Epithelial cell of prostate (primary cell): ENCODE measurements around the gene GPR153.

Source experiments
- DNase-seq: peaks from one replicate; pipeline ENCODE4 v3.0.0-alpha.2; 2011; ENCODE audit warnings: low read depth, low spot score
- H3K27ac ChIP-seq: fragments of 450-650 bp; 2 replicates; pipeline ENCODE4 v1.5.1; 2017; ENCODE audit warnings: mild to moderate bottlenecking

Gene GPR153

DNA sequence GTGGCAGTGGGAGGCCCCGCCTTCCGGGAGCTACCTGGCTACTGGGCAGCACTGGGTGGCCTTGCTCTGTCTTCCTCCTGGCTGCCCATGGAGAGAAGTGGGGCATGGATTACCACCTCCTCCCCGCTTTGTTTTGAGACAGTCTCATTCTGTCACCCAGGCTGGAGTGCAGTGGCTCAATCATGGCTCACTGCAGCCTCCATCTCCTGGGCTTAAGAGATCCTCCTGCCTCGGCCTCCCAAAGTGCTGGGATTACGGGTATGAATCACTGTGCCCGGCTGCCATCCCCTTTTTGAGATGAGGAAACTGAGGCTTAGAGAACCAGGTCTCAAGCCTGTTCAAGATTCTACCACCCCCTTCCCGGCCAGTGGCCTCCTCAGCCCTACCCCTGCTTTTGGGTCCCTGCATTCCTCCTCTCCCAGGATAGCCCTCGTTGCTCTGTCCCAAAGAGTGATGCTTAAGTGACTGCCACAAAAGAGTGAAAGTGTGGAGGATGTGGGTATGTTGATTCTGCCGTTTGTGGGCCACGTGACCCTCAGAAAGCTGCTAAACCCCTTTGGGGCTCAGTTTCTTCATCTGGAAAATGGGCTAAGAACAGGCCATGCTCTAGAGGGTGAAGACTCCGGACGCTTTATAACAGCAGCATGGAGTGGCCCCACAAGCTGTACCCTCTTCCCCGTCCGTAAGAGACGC is 9.1 kb downstream of the GPR153 start:
- DNase-seq, result no peak

DNA sequence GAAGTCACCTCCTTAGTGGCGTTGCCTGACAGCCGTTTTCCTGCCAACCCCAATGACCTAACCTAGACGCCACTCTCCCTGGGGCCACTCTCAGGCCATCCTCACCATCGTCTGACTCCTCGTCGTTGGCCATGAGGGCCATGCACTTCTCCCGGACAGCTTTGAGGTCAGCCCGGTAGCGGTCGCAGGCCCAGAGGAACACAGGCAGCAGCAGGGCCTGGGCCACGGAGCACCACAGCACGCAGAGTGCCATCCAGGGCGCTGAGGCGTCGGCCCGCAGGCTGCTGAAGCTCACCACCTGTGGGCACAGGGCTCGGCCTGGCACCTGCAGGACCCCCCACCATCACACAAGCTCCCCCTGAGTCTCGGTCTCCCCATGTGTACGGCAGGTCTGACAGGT is 9.7 kb downstream of the GPR153 start:
- no peak overlapping the region for H3K27ac ChIP-seq
- no peak for DNase-seq

More for the DNA sequence above, 9.1 kb downstream of the GPR153 start:
- no peak overlapping the region for H3K27ac ChIP-seq

DNA sequence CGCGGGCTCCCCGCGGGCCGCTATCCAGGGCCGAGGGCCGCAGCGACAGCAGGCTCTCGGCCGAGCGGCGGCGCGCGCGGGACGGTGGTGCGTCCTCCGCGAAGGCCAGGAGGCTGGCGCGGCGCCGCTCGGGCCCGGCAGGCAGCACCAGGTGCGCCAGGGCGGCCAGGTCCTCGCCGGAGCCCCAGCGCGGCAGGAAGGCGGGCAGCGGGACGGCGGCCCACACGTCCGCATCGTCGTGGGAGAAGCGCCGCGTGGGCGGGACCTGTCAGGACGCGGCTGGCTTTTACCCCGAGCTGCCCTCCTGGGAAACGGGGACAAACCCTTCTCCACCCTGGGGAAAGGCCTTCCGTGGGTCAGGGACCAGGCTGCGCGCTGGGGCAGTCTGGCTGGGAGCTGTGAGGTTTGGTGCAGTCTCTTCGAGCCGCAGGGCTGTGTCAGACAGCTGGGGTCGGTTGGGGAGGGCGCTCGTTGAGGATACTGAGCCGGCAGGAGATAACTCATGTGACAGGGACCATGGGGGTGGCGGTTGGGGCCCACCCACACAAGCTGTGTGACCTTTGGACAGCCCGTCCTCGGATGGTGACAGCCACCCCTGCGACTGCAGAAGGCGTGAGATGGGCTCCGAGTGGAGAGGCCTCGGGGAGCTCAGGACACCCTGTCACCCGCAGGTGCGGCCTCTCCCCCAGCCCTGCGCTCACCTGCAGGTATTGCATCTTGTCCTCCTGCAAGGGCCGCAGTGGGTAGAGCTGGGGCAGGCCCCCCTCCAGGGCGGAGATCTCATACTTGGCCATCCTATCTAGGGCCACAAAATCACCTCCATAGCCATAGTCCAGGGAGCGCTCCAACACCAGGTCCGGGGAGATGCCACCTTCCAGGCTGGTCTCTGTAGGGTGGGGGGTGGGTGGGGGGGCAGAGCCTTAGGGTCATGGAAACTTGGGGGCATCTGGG is 10.9 kb downstream of the GPR153 start:
- no peak overlapping the region for H3K27ac ChIP-seq
- DNase-seq, result no peak

DNA sequence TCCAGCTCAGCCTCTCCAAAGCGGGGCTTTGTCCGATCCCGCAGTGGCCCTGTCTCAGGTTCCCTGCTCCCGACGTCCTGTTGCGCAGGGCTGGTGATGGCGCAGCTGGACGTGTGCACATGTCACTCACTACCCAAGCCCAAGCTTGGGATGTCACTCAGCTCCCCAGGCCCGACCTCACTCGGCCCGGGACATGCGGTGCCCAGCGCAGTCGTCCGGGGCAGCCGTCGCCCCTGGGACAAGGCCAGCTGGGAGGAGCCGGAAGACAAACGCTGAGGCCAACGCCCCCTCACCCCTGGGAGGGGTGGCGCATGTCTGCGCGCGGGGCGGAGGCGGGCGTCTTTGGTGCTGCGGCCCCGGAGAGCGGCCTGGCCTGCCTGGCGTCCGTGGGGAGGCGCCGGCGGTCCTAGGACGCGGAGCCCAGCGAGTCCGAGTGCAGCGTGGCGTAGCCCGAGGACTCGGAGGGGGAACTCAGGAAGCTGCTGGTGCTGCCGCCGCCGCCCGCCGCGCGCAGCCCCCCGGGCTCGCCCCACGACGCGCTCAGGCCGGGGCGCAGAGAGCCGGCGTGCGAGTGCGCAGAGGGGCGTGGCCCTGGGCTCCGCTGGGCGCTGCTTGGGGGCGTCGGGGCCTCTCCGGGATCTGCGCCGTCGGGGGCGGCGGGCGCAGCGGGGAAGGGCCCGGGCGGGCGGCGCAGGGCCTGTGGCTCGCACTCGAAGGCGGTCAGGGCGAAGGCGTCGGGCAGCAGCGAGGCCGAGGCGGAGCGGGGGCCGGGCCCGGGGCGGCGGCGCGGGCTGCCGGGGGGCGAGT is 11.8 kb downstream of the GPR153 start:
- DNase-seq, result no peak
- H3K27ac ChIP-seq, result no peak overlapping the region

DNA sequence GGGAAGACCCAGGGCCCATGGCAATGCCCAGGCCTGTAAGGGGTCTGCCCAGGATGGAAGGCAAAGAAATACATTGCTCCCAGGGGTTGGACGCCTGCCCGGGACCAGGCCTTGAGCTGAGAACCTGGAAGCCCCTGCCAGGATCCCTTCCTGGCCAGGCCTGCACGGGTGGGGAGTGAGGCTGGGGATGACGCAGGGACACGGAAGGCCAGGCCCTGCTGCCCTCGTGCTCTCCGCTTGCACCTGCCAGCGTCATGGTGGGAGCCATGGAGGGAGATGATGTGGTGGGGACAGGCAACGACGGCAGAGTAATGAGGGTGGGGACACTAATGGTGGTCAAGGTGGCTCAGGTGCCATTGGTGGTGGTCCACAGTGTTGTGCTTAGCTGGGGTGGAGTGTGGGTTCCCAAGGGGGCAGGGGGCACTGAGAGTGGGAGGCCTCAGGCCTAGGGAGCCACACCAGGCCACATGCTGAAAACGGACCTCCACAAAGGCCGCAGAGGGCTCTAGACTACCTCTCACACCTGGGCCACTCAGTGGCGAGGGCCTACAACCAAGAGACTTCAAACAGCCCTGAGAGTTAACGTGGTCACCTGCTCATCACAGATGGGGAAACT is 12.6 kb downstream of the GPR153 start:
- no peak overlapping the region for H3K27ac ChIP-seq
- DNase-seq, result no peak

DNA sequence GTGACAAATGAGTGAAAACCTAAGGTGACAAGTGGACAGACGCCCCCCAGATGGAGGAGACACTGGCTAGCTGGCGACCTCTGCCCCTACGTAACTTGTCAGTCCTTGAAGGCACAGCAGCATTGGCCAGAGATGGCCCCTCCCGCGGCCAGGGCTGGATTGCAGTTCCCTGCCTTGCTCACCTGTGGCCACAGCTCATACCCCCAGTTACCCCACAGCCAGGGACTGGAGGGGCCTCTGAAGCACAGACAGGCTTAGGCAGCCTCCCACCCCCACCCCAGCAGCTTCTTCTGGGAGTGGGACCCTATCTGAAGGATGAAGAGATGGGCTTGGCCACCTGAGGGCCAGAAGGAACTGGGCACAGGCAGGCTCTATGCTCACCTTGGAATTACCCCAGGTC is 13.2 kb downstream of the GPR153 start:
- no peak overlapping the region for H3K27ac ChIP-seq
- no peak for DNase-seq

DNA sequence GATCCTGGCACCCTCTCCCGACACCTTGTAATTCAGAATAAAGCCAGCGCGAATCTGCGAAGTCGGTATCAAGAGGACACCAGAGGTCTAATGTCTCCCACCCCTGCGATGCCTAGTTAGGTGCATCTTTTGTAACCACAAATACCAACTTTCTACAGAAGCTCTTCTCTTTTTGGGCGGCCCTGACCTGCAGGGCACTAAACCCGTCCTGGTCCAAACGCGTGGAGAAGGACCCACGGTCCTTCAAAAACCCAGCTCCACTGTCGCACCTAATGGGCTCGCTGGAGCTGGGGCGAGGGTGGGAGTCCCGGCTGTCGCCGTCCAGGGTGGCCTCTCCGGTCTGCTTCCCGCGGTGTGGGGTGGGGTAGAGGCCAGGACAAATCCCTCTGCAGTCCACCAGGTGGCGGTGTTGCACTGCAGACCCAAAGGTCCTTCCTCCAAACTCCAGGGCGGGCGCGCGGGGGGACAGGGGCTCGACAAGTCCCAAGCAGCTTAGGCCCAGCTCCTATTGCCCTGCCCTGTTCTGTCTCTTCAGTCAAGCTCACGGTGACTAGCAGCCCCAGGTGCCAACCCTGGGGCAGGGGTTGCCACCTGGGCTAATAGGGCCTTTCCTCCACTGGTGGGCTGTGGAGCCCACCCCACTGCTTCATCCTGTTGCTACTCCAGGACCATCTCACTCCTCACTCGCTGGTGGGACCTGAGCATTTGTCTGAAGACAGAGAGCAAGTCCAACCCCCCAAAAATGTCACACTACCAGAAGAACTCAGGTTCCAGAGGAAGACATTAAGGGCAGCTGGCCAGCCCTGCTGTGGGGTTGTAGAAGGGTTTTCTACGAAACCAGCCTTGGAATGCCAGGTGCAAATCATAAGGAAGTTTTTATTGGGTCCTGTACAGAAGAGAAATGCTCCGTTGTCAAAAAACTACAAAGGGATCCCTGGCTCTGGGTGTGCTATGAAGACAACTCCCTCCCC is 14.1 kb downstream of the GPR153 start:
- no peak for DNase-seq

DNA sequence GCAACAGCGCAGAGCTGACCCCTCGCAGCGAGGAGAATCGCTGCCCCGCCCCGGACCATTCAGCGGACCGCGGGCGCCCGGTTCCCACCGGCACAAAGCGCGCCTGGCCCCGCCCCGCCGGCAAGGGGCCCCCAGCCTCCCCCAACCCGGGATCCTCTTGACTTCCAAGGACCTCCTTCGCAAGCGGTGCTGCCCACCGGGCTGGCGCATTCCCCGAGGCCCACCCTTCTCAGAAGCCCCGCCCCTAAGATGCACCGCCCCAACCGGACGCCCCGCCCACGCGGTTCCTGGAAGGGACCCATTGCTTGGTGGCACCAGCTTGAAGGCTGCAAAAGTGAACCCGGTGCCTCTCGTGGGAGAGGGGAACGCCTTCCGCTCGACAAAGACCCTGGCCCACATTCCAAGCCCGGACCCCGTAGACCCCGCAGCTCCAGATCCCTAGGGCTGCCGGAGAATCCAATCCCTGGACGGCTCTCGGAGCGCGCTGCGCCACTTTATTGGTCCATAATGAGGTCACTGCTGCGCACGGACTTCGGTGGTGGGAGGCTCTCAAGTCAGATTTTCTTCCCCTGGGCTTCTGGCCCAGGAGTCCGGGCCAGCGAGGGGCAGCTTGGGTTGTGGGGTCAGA is 14.9 kb downstream of the GPR153 start:
- no peak for DNase-seq

More for the DNA sequence above, 14.1 kb downstream of the GPR153 start:
- H3K27ac ChIP-seq, result peak overlapping the region; percentile 12

DNA sequence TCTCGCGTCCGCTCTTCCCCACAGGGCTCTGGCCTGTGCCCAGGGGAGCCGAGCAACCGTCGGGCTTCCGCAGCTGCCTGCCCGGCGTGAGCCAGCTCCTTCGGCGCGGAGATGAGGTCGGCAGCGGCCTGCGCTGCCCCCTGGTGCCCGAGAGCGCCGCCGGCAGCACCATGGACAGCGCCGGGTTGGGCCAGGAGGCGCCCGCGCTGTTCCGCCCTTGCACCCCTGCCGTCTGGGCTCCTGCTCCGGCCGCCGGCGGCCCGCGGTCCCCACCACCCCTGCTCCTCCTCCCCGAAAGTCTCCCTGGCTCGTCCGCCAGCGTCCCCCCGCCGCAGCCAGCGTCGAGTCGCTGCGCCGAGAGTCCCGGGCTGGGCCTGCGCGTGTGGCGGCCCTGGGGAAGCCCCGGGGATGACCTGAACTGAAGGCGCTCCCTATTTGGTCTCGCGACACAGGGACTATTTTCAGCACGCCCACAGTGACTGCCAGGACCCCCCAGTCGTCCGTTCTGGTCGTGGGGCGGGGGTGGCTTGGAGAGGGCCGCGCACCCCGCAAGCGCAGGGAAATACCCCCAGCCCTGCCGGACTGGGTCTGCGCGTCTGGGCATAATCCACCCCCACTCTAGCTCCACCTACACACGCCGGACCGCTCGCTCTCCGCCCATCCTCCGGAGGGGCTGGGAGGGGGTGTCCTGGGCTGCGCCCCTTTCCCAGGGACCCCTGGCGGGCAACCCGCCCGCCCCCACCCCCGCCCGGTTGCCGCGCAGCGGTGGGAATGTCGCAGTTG is 15.6 kb downstream of the GPR153 start:
- DNase-seq, result no peak
- H3K27ac ChIP-seq, result no peak overlapping the region

More for the DNA sequence above, 14.9 kb downstream of the GPR153 start:
- no peak overlapping the region for H3K27ac ChIP-seq

DNA sequence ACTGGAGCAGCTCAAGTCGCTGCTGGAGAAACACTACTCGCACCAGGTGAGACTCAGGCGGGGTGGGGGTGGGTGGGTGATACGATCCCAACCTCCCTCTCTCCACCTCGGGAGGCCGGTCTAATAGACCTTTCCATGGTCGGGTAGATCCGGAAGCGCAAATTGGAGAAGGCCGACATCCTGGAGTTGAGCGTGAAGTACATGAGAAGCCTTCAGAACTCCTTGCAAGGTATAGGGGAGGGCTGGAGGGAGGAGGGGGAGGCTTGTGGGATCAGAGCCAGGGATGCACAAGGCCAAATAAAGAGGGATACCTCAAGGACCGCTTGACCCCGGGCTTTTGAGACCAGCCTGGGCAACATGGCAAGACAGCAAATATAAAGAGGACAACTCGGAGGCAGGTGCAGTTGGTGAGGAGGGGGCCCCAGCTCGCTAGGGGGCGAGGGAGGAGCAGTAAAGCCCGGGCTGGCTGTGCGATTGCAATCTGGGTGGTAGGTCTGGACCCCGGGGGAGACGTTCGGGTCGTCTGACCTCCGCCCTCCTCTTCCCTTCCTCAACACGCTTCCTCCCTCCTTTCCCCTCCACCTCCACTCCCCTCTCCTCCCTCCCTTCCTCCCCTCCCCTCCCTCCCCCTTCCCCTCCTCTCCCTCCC is 16.4 kb downstream of the GPR153 start:
- no peak overlapping the region for H3K27ac ChIP-seq
- no peak for DNase-seq

DNA sequence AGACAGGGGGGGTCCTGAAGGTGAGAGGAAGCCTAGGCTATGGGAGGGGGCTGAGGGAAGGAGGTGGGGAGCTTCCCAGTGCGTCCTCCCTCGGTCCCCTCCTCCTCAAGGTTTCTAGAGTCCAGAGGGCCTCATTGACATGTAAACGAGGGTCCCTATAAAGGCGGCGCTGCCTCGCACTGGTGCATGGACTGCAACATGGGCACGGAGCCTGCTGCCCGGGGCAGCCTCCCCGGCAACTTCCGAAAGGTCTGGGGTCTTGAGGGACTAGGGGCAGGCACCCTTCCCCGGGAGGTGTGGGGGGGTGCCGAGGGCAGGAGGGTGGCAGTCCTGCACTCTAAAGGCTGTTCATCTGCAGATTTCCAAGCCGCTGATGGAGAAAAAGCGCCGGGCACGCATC is 16.9 kb downstream of the GPR153 start, which contains the start of gene HES3:
Gene HES3 (plus strand): TSS at position 187 of the 400 bp plus-strand sequence. CDS start 187 bp downstream, at position 374.
- H3K27ac ChIP-seq, result no peak within 1 kb of the TSS
- DNase-seq, result no peak

DNA sequence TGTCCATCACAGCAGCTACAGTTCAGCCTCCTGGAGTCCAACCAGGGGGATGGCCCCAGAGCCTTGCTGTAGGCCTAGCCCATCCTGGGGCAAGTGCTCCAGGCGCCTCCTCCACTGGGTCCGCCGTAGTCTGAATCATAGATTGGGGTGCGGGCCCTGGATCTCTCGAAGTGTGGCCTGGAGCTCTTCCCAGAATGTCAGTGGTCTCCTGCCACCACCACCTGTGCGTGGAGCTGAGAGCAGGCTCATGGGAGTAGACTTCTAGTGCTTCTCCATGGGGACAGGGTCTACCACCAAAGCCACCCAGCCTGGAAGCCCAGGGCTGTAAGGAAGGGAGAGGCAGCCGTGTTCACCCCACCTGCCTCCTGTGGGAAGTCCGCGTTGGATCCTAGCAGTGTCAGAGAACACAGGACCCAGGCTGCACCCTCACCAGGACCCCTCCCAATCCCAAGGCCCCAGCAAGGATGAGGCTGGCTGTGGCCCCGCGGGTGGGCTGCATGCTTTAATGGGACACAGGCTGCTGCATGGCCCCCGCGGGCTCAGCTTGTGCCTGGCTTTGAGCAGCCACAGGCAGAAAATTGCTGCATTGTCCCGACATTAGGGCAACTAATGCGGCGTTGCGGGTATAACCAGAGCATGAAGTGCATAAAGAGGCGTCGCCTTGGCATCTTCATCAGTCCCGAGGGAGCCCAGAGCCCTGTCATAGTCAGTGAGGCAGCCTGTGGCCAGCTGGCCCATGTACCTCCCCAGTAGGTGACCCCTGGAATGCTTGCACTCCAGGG is 17.7 kb downstream of the GPR153 start:
- H3K27ac ChIP-seq, result no peak overlapping the region
- DNase-seq, result no peak

DNA sequence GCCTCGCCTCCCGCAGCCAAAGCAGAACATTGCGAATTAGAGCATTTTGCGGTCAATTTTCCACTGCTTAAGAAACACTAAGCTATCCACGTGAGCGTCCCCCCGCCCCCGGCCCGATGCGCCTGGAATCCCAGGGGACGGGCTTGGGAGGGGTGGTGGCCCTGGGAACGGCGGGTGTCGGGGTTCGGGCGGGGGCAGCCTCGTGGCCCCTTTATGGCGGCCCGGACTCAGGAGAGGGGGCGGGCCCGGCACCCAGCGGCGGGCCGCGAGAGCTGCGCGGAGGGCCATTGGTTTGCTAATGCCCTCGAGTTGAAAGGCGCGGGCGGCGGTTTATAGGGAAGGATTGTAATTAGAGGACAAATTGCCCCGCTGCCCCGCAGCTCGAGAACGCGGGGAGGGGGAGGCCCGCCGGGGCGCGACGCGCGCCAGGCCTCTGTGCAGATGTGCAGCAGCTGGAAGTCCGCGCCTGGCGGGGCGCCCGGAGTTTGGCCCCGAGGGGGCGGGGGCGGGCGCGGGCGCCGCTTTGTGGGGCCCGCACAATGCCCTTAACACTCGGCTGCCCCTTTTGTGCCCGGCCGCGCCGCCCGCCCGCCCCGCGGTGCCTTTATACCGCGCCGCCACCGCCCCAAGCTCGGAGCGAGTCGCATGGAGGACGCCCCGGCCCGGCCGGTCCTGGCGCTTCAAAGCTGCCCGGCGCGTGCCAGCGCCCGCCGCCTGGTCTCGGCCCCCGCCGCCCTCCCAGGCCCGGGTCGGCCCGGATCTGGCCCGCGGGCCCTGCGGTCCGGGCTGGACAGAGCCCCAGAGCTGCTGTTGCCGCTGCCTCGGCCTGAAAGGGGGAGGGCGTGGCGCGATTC is 18.8 kb downstream of the GPR153 start:
- H3K27ac ChIP-seq, result no peak overlapping the region
- DNase-seq, result no peak

DNA sequence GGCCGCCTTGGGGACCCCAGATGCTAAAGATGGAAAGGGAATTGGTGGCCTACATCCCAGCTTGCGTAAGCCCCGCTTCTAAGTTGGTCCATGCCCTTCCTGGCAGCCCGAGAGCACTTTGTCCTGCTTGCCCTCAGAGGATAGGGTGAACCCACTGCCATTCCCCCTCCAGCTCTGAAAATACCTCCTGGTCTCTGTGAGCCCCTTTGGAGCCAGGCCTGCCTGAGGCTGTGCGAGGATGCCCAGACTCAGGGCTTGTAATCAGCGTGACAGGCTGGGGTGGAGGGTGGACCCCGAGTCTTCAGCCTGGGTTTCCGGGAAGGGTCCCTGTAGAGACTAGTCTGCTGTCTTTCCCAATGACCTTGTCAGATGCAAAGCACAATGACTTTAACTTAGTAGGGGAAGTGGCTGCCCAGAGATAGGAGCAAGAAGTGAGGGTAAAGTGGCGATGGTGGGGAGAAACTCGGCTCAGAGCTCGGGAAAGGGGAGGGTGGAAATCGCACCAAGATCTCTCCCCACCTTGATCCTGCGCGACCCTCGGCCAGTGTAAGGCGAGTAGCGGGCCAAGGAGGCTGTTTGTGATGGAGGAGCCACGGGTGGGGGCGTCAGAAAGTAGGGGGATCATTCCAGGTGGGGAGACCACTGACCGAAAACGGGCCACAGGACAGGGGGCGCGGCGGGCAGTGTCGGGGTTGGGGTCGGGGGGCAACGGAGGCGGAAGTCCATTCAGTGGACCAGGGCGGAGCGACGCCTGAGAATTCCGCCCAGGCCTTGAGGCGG is 19.6 kb downstream of the GPR153 start:
- no peak overlapping the region for H3K27ac ChIP-seq
- no peak for DNase-seq
